ENCODE results near the gene DEGS1. TPM values are rescaled to one million over a fixed set of nuclear protein-coding genes. Genes with fewer than 3 reads are reported as not detected.
A peak's percentile ranks its signal among the peaks of the same experiment; 100 is the strongest.

DEGS1 gene
- total RNA-seq (2021) (19.2 and 20.0 TPM in 2 replicates), Bru-seq, nascent RNA (percentile 65 among the genes with signal in this experiment), BruChase-seq, experiment 1, labeled RNA remaining after a 2-hour chase (percentile 85 among the genes with signal in this experiment), BruChase-seq, experiment 2, labeled RNA remaining after a 6-hour chase (percentile 88 among the genes with signal in this experiment)
- long read RNA-seq, transcript DEGS1-201 (3 exons, 2,101 nt), result major isoform, 19 of 161 reads
- long read RNA-seq, partial matches to known transcripts, result 136 of 161 reads
- long read RNA-seq, other reads (novel, unspliced or antisense), result 6 of 161 reads

GRCh38 chr1:224182866-224183590 lies at the start of gene DEGS1:
DEGS1 (plus strand) TSS chr1:224183240; CDS start chr1:224183337, 97 bp downstream.
- CTCF ChIA-PET, result no interaction called here
- TF ChIP-seq EZH2 (IDR thresholded peaks at IDR 0.05; ENCODE audit: low read depth), result no peak
- TF ChIP-seq CTCF (conservative IDR thresholded peaks at IDR 0.05), result no peak
- Histone ChIP-seq H3K4me3 (peak within 1 kb of the TSS; percentile 75), H3K79me2 (ENCODE audit: low read depth) (peaks cover 20% of the 10 kb centered on the region; the same call in 1 of the 2 replicates), H3K9me3 (ENCODE audit: insufficient read depth, low read depth) (no peaks in the 10 kb centered on the region), H3K4me2 (peak within 1 kb of the TSS; percentile 79), H3K27me3 (ENCODE audit: insufficient read depth, low read depth) (no peaks in the 10 kb centered on the region), H4K20me1 (ENCODE audit: insufficient read depth) (no peaks in the 10 kb centered on the region), H3K4me1 (replicated peaks; ENCODE audit: insufficient read depth) (peaks cover 15% of the 10 kb centered on the region), H2AFZ (peak within 1 kb of the TSS; percentile 99), H3K36me3 (ENCODE audit: low read depth) (no peaks in the 10 kb centered on the region), H3K9me2 (ENCODE audit: insufficient read depth) (no peaks in the 10 kb centered on the region), H3F3A (ENCODE audit: insufficient read depth, low read depth) (peaks cover 26% of the 10 kb centered on the region), H3K27ac (peak within 1 kb of the TSS; percentile 82)
- POLR2A ChIA-PET (ENCODE audit: unreplicated experiment), result interaction anchor here (0.7 to 0.8 kb wide), 4 partner anchors 30 to 824 kb away, joined by 3 to 4 read pairs (median 3); no protein-coding TSS in a partner anchor
- peak; percentile 67 to 87 for DNase-seq
- BruUV-seq (replicated peaks), result no TSS peak
- intact Hi-C loops (cut with micrococcal nuclease; ENCODE audit: unreplicated experiment), result loop anchor here (1.0 kb wide), 1 partner anchor 29 kb away; no protein-coding TSS in a partner anchor

- Histone ChIP-seq H3K9me2 (ENCODE audit: insufficient read depth) (no peaks in the 10 kb centered on the region), H3K4me2 (no peak overlapping the region), H3K9me3 (ENCODE audit: insufficient read depth, low read depth) (0 out of 2 replicates have a peak, but pooled peaks cover 5% of the 10 kb centered on the region), H3K36me3 (ENCODE audit: low read depth) (peaks cover 57% of the 10 kb centered on the region), H2AFZ (no peak overlapping the region), H3K4me1 (replicated peaks; ENCODE audit: insufficient read depth) (no peaks in the 10 kb centered on the region), H3K27ac (no peak overlapping the region), H3F3A (ENCODE audit: insufficient read depth, low read depth) (peaks cover 16% of the 10 kb centered on the region; the same call in 1 of the 2 replicates), H3K79me2 (ENCODE audit: low read depth) (peaks cover 12% of the 10 kb centered on the region), H3K27me3 (ENCODE audit: insufficient read depth, low read depth) (no peaks in the 10 kb centered on the region), H4K20me1 (ENCODE audit: insufficient read depth) (peaks cover 13% of the 10 kb centered on the region; the same call in 1 of the 2 replicates), H3K4me3 (no peak overlapping the region)
- no peak for TF ChIP-seq EZH2 (IDR thresholded peaks at IDR 0.05; ENCODE audit: low read depth)
- no peak for TF ChIP-seq CTCF (conservative IDR thresholded peaks at IDR 0.05)
- ChIA-PET POLR2A (ENCODE audit: unreplicated experiment) (no interaction called here), CTCF (no interaction called here)
- DNase-seq, result no peak
- intact Hi-C loops (cut with micrococcal nuclease; ENCODE audit: unreplicated experiment), result no loop called here
- no TSS peak for BruUV-seq (replicated peaks)
These were observed 49.2 kb upstream of the DEGS1 start for GRCh38 chr1:224133741-224134299.

- H3K9me3 ChIP-seq (ENCODE audit: insufficient read depth, low read depth), result no peaks in the 10 kb centered on the region
- H3K9me2 ChIP-seq (ENCODE audit: insufficient read depth), result no peaks in the 10 kb centered on the region
- H3K4me2 ChIP-seq, result no peak overlapping the region
- peaks cover 10% of the 10 kb centered on the region; the same call in 1 of the 2 replicates for H3F3A ChIP-seq (ENCODE audit: insufficient read depth, low read depth)
- no peak for DNase-seq
- no peaks in the 10 kb centered on the region for H3K4me1 ChIP-seq (replicated peaks; ENCODE audit: insufficient read depth)
- no peak overlapping the region for H3K4me3 ChIP-seq
- POLR2A ChIA-PET (ENCODE audit: unreplicated experiment), result no interaction called here
- H3K27me3 ChIP-seq (ENCODE audit: insufficient read depth, low read depth), result no peaks in the 10 kb centered on the region
- H2AFZ ChIP-seq, result no peak overlapping the region
- no TSS peak for BruUV-seq (replicated peaks)
- CTCF ChIA-PET, result interaction anchor here (0.6 kb wide), 1 partner anchor 1541 kb away, joined by 5 read pairs; no protein-coding TSS in a partner anchor
- H3K27ac ChIP-seq, result no peak overlapping the region
- no peaks in the 10 kb centered on the region for H3K79me2 ChIP-seq (ENCODE audit: low read depth)
- peaks cover 4% of the 10 kb centered on the region; the same call in 1 of the 2 replicates for H4K20me1 ChIP-seq (ENCODE audit: insufficient read depth)
- intact Hi-C loops (cut with micrococcal nuclease; ENCODE audit: unreplicated experiment), result no loop called here
- H3K36me3 ChIP-seq (ENCODE audit: low read depth), result peaks cover 34% of the 10 kb centered on the region
- TF ChIP-seq CTCF (conservative IDR thresholded peaks at IDR 0.05) (no peak), EZH2 (IDR thresholded peaks at IDR 0.05; ENCODE audit: low read depth) (no peak)
These were observed 45.5 kb upstream of the DEGS1 start for GRCh38 chr1:224137518-224137917.
